ENCODE measurements around the gene YPEL5. TPM values are rescaled to one million over a fixed set of nuclear protein-coding genes. Genes with fewer than 3 reads are reported as not detected.

YPEL5 gene
- polyA plus RNA-seq, 2 donors, result 45.5 to 61.5 TPM

GRCh38 chr2:30192314-30192713, 45.5 kb downstream of the YPEL5 start:
- Histone ChIP-seq H3K27me3 (ENCODE audit: control insufficient read depth in 1 of 2, insufficient read depth in 2 of 2, low read length in 2 of 2) (no peaks in the 10 kb centered on the region), H3K36me3 (ENCODE audit: control insufficient read depth in 2 of 2, insufficient read depth in 2 of 2, low read length in 1 of 2) (no peaks in the 10 kb centered on the region), H3K27ac (ENCODE audit: low read depth in 2 of 2, low read length in 1 of 2) (no peak overlapping the region), H3K4me1 (ENCODE audit: control insufficient read depth in 2 of 2, insufficient read depth in 2 of 2, low read length in 1 of 2) (no peaks in the 10 kb centered on the region), H3K9me3 (ENCODE audit: control insufficient read depth in 2 of 2, insufficient read depth in 1 of 2, low read depth in 1 of 2, low read length in 1 of 2) (no peaks in the 10 kb centered on the region), H3K4me3 (ENCODE audit: low read depth in 1 of 2, low read length in 2 of 2) (no peak overlapping the region)
- WGBS, 2 donors, result 79 to 87% methylated on average over 4 of the region's 4 CpGs

GRCh38 chr2:30193104-30193681, 46.4 kb downstream of the YPEL5 start:
- Histone ChIP-seq H3K9me3 (ENCODE audit: control insufficient read depth in 2 of 2, insufficient read depth in 1 of 2, low read depth in 1 of 2, low read length in 1 of 2) (no peaks in the 10 kb centered on the region), H3K27ac (ENCODE audit: low read depth in 2 of 2, low read length in 1 of 2) (no peak overlapping the region), H3K27me3 (ENCODE audit: control insufficient read depth in 1 of 2, insufficient read depth in 2 of 2, low read length in 2 of 2) (no peaks in the 10 kb centered on the region), H3K4me1 (ENCODE audit: control insufficient read depth in 2 of 2, insufficient read depth in 2 of 2, low read length in 1 of 2) (no peaks in the 10 kb centered on the region), H3K4me3 (ENCODE audit: low read depth in 1 of 2, low read length in 2 of 2) (no peak overlapping the region), H3K36me3 (ENCODE audit: control insufficient read depth in 2 of 2, insufficient read depth in 2 of 2, low read length in 1 of 2) (no peaks in the 10 kb centered on the region)
- WGBS, 2 donors, result 87 to 88% methylated on average over 13 of the region's 13 CpGs

GRCh38 chr2:30194421-30194820, 47.6 kb downstream of the YPEL5 start:
- H3K4me1 ChIP-seq (ENCODE audit: control insufficient read depth in 2 of 2, insufficient read depth in 2 of 2, low read length in 1 of 2), result no peaks in the 10 kb centered on the region
- 82 to 86% methylated on average over 7 of the region's 7 CpGs for WGBS, 2 donors
- no peak overlapping the region for H3K27ac ChIP-seq (ENCODE audit: low read depth in 2 of 2, low read length in 1 of 2)
- H3K4me3 ChIP-seq (ENCODE audit: low read depth in 1 of 2, low read length in 2 of 2), result no peak overlapping the region
- H3K36me3 ChIP-seq (ENCODE audit: control insufficient read depth in 2 of 2, insufficient read depth in 2 of 2, low read length in 1 of 2), result no peaks in the 10 kb centered on the region
- H3K9me3 ChIP-seq (ENCODE audit: control insufficient read depth in 2 of 2, insufficient read depth in 1 of 2, low read depth in 1 of 2, low read length in 1 of 2), result no peaks in the 10 kb centered on the region
- H3K27me3 ChIP-seq (ENCODE audit: control insufficient read depth in 1 of 2, insufficient read depth in 2 of 2, low read length in 2 of 2), result no peaks in the 10 kb centered on the region

- Histone ChIP-seq H3K4me1 (ENCODE audit: control insufficient read depth in 2 of 2, insufficient read depth in 2 of 2, low read length in 1 of 2) (no peaks in the 10 kb centered on the region), H3K27me3 (ENCODE audit: control insufficient read depth in 1 of 2, insufficient read depth in 2 of 2, low read length in 2 of 2) (no peaks in the 10 kb centered on the region), H3K27ac (ENCODE audit: low read depth in 2 of 2, low read length in 1 of 2) (no peak overlapping the region), H3K36me3 (ENCODE audit: control insufficient read depth in 2 of 2, insufficient read depth in 2 of 2, low read length in 1 of 2) (no peaks in the 10 kb centered on the region), H3K9me3 (ENCODE audit: control insufficient read depth in 2 of 2, insufficient read depth in 1 of 2, low read depth in 1 of 2, low read length in 1 of 2) (no peaks in the 10 kb centered on the region), H3K4me3 (ENCODE audit: low read depth in 1 of 2, low read length in 2 of 2) (no peak overlapping the region)
- 80 to 84% methylated on average over 4 of the region's 4 CpGs for WGBS, 2 donors
Measured at GRCh38 chr2:30195016-30195415, 48.2 kb downstream of the YPEL5 start.

- Histone ChIP-seq H3K27ac (ENCODE audit: low read depth in 2 of 2, low read length in 1 of 2) (no peak overlapping the region), H3K27me3 (ENCODE audit: control insufficient read depth in 1 of 2, insufficient read depth in 2 of 2, low read length in 2 of 2) (no peaks in the 10 kb centered on the region), H3K9me3 (ENCODE audit: control insufficient read depth in 2 of 2, insufficient read depth in 1 of 2, low read depth in 1 of 2, low read length in 1 of 2) (no peaks in the 10 kb centered on the region), H3K36me3 (ENCODE audit: control insufficient read depth in 2 of 2, insufficient read depth in 2 of 2, low read length in 1 of 2) (no peaks in the 10 kb centered on the region), H3K4me3 (ENCODE audit: low read depth in 1 of 2, low read length in 2 of 2) (no peak overlapping the region), H3K4me1 (ENCODE audit: control insufficient read depth in 2 of 2, insufficient read depth in 2 of 2, low read length in 1 of 2) (no peaks in the 10 kb centered on the region)
- 76 to 81% methylated on average over 6 of the region's 6 CpGs for WGBS, 2 donors
Measured at GRCh38 chr2:30197570-30198192, 50.9 kb downstream of the YPEL5 start.

GRCh38 chr2:30201990-30202389, 55.2 kb downstream of the YPEL5 start:
- 28 to 50% methylated on average over 1 of the region's 1 CpG for WGBS, 2 donors
- Histone ChIP-seq H3K9me3 (ENCODE audit: control insufficient read depth in 2 of 2, insufficient read depth in 1 of 2, low read depth in 1 of 2, low read length in 1 of 2) (no peaks in the 10 kb centered on the region), H3K27ac (ENCODE audit: low read depth in 2 of 2, low read length in 1 of 2) (no peak overlapping the region), H3K4me1 (ENCODE audit: control insufficient read depth in 2 of 2, insufficient read depth in 2 of 2, low read length in 1 of 2) (peaks cover 0 to 2% of the 10 kb centered on the region in 2 donors), H3K4me3 (ENCODE audit: low read depth in 1 of 2, low read length in 2 of 2) (no peak overlapping the region), H3K27me3 (ENCODE audit: control insufficient read depth in 1 of 2, insufficient read depth in 2 of 2, low read length in 2 of 2) (no peaks in the 10 kb centered on the region), H3K36me3 (ENCODE audit: control insufficient read depth in 2 of 2, insufficient read depth in 2 of 2, low read length in 1 of 2) (no peaks in the 10 kb centered on the region)

- no peak overlapping the region for H3K27ac ChIP-seq (ENCODE audit: low read depth in 2 of 2, low read length in 1 of 2)
- H3K4me1 ChIP-seq (ENCODE audit: control insufficient read depth in 2 of 2, insufficient read depth in 2 of 2, low read length in 1 of 2), result peaks cover 0 to 2% of the 10 kb centered on the region in 2 donors
Measured at GRCh38 chr2:30203156-30203555, 56.3 kb downstream of the YPEL5 start.

GRCh38 chr2:30204281-30204680, 57.5 kb downstream of the YPEL5 start:
- Histone ChIP-seq H3K4me3 (ENCODE audit: low read depth in 1 of 2, low read length in 2 of 2) (no peak overlapping the region), H3K4me1 (ENCODE audit: control insufficient read depth in 2 of 2, insufficient read depth in 2 of 2, low read length in 1 of 2) (peaks cover 0 to 2% of the 10 kb centered on the region in 2 donors), H3K27ac (ENCODE audit: low read depth in 2 of 2, low read length in 1 of 2) (no peak overlapping the region), H3K9me3 (ENCODE audit: control insufficient read depth in 2 of 2, insufficient read depth in 1 of 2, low read depth in 1 of 2, low read length in 1 of 2) (no peaks in the 10 kb centered on the region), H3K36me3 (ENCODE audit: control insufficient read depth in 2 of 2, insufficient read depth in 2 of 2, low read length in 1 of 2) (no peaks in the 10 kb centered on the region), H3K27me3 (ENCODE audit: control insufficient read depth in 1 of 2, insufficient read depth in 2 of 2, low read length in 2 of 2) (no peaks in the 10 kb centered on the region)
- 91 to 97% methylated on average over 4 of the region's 4 CpGs for WGBS, 2 donors

More at GRCh38 chr2:30203156-30203555, 56.3 kb downstream of the YPEL5 start:
- H3K4me3 ChIP-seq (ENCODE audit: low read depth in 1 of 2, low read length in 2 of 2), result no peak overlapping the region
- no peaks in the 10 kb centered on the region for H3K27me3 ChIP-seq (ENCODE audit: control insufficient read depth in 1 of 2, insufficient read depth in 2 of 2, low read length in 2 of 2)
- H3K36me3 ChIP-seq (ENCODE audit: control insufficient read depth in 2 of 2, insufficient read depth in 2 of 2, low read length in 1 of 2), result no peaks in the 10 kb centered on the region
- no peaks in the 10 kb centered on the region for H3K9me3 ChIP-seq (ENCODE audit: control insufficient read depth in 2 of 2, insufficient read depth in 1 of 2, low read depth in 1 of 2, low read length in 1 of 2)
- 87 to 88% methylated on average over 7 of the region's 7 CpGs for WGBS, 2 donors

- Histone ChIP-seq H3K9me3 (ENCODE audit: control insufficient read depth in 2 of 2, insufficient read depth in 1 of 2, low read depth in 1 of 2, low read length in 1 of 2) (no peaks in the 10 kb centered on the region), H3K4me1 (ENCODE audit: control insufficient read depth in 2 of 2, insufficient read depth in 2 of 2, low read length in 1 of 2) (peaks cover 0 to 2% of the 10 kb centered on the region in 2 donors), H3K27me3 (ENCODE audit: control insufficient read depth in 1 of 2, insufficient read depth in 2 of 2, low read length in 2 of 2) (no peaks in the 10 kb centered on the region), H3K27ac (ENCODE audit: low read depth in 2 of 2, low read length in 1 of 2) (no peak overlapping the region), H3K36me3 (ENCODE audit: control insufficient read depth in 2 of 2, insufficient read depth in 2 of 2, low read length in 1 of 2) (no peaks in the 10 kb centered on the region), H3K4me3 (ENCODE audit: low read depth in 1 of 2, low read length in 2 of 2) (no peak overlapping the region)
- WGBS, 2 donors, result 88 to 93% methylated on average over 1 of the region's 1 CpG
Measured at GRCh38 chr2:30205456-30205855, 58.6 kb downstream of the YPEL5 start.

Measured in esophagus (tissue), 2 donors.